NCI-H1930 (cell line): ENCODE measurements around the gene PRPF39.
A peak's percentile ranks its signal among the peaks of the same experiment; 100 is the strongest.
"Not testable (repeated sequence)": the region's sequence is repeated elsewhere in the genome, so short reads cannot be mapped to it uniquely, and the experiment has no call there.

Source experiments
- DNase-seq, 2 experiments: peaks; one replicate each; lab custom pipeline; 2025; lab: John Stamatoyannopoulos, UW

Gene PRPF39

DNA sequence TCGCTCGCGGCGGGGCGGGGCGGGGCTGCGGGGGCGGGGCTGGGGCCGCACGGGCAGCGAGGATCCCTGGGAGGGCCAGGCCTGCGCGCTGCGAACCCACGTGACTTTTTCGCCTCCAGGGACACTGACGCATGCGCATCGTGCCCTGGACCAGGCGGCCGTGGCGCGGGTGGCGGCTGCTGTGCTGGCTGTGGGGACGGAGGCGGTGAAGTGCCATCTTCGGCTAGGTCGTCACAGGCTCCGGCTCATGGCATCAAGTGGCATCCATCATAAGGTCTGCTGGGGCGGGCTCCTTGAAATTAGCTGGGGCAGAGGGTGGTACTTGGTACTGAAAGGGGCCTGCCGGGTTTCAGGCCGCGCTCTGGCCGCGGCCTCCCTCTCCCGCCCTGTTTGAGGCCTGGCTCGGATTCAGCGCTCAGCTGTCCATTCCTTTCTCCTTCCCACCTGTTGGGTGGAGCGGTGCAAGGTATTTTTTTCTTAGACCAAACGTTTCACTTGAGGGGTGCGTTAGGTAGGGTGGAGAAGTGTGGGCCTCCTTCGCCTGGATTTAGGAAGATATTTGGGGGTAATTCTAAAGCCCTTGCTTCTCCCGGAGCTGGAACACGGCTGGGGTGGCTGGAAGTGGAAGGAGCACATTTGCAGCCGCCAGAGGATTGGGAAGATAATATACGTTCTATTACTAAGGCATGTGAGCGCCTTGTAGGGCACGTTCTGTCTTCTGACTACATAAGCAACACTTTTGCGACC is at the start of gene PRPF39:
PRPF39 (plus strand) TSS at position 141 of the 747 bp plus-strand sequence. CDS start 11,124 bp downstream, outside the sequence.
- DNase-seq: peak; percentile 88 to 91

DNA sequence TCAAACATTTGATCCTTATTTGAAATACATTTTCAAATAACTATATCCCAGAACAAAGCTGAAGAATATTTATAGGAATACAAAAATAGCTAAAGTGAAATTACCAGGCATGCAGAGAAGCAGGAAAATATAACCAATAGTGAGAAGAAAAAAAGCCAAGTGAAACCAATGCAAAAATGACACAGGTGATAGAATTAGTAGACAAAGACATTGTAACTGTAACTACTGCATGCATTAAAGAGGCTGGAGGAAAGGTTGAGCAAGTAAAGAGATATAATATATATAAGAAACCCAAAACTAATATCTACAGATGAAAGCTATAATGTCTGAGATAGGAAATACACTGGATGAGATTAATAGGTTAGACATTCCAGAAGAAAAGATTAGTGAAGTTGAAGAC is 49.2 kb upstream of the PRPF39 start:
- no peak for DNase-seq

GRCh38 chr14:45038256-45038655 is 45.7 kb upstream of the PRPF39 start:
- DNase-seq: no peak

GRCh38 chr14:45038865-45039264 is 45.1 kb upstream of the PRPF39 start:
- no peak for DNase-seq

- no peak for DNase-seq
Measured at GRCh38 chr14:45039390-45039789, 44.5 kb upstream of the PRPF39 start.

GRCh38 chr14:45041641-45042040 is 42.3 kb upstream of the PRPF39 start:
- no peak for DNase-seq

GRCh38 chr14:45044638-45045037 is 39.3 kb upstream of the PRPF39 start:
- no peak for DNase-seq

DNA sequence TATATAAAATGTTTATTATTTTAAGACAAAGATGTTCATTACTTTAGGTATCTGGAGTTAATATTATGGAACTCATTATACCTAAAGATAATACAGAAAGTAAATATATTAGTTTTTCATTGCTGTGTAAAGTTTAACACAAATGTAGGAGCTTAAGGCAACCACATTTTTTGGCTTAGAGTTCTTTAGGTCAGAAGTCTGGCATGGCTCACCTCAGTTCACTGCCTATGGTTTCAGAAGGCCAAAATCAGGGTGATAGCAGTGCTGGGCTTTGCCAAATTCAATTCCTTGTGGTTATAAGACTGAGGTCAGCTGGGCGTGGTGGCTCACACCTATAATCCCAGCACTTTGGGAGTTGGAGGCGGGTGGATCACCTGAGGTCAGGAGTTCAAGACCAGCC is 35.5 kb upstream of the PRPF39 start:
- no peak for DNase-seq

- no peak for DNase-seq
Measured at GRCh38 chr14:45051180-45051579, 32.7 kb upstream of the PRPF39 start.

DNA sequence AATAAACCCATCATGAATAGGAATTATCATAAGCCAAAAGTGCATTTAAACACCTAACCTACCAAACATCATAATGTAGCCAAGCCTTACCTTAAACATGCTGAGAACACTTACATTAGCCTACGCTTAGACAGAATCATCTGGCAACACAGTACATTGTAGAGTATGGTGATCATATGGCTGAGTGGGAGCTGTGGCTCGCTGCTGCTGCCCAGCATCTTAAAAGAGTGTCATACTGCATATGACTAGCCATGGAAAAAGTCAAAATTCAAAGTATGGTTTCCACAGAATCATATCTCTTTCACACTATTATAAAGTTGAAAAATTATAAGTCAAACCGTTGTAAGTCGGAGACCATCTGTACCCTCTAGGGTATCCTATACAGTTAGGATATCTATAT is 32.0 kb upstream of the PRPF39 start:
- no peak for DNase-seq

DNA sequence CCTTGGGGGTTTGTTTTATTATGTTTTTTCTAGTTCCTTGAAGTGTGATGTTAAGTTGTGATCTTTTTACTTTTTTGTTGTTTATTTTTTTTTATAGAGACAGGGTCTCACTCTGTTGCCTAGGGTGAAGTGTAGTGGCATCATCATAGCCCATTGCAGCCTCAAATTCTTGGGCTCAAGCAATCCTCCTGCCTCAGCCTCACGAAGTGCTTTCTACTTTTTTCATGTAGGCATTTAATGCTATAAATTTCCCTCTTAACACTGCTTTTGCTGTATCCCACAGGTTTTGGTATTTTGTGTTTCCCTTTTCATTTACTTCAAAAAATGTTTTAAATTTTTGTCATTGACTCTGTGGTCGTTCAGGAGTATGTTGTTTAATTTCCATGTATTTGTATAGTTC is 26.6 kb upstream of the PRPF39 start:
- DNase-seq: no peak

DNA sequence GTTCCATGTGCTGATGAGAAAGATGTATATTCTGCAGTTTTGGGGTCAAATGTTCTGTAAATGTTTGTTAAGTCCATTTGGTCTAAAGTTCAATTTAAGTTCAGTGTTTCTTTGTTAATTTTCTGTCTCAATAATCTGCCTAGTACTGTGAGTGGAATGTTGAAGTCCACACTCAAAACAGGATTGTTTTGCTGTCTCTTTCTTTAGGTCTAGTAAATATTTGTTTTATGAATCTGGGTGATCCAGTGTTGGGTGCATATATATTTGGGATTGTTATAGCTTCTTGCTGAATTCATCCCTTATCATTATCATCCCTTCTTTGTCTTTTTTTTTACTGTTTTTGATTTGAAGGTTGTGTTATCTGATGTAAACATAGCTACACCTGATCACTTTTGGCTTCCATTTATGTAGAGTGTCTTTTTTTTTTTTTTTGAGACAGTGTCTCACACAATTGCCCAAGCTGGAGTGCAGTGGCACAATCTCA is 26.0 kb upstream of the PRPF39 start:
- no peak for DNase-seq

DNA sequence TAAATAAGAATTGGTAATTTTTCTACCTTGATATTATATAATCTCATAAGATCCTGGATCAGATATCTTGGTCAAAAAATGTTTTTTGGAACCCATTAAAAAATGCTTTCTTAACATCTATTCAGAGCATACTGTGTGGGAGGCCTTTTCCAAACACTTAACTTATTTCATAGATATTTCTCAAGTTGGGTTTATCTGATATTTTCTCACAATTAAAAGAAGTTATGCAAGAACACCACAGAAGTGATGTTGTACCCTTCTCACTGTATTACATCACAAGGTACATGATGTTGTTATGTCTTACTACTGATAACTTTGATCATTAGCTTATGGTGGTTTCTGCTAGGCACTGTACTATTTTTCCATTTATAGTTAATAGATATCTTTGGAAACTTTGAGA is 23.4 kb upstream of the PRPF39 start:
- no peak for DNase-seq

GRCh38 chr14:45065540-45065939 is 18.4 kb upstream of the PRPF39 start:
- no peak for DNase-seq

DNA sequence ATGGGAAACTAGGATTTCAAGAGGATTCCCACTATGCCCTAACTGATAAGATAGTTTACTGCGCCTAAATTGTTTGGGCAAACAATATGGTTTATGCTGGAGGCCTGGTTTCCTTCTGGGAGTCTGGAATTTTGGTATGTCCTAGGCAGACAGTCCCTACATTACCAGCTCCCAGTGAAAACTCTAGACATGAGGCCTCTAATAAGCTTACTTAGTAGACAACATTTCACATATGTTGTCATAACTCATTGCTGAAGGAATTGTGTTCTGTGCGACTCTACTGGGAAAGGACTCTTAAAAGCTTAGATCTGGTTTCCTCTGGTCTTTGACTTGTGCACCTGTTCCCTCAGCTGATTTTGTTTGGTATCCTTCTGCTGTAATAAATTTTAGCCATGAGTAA is 18.0 kb upstream of the PRPF39 start:
- no peak for DNase-seq

GRCh38 chr14:45066667-45067066 is 17.2 kb upstream of the PRPF39 start:
- no peak for DNase-seq

DNA sequence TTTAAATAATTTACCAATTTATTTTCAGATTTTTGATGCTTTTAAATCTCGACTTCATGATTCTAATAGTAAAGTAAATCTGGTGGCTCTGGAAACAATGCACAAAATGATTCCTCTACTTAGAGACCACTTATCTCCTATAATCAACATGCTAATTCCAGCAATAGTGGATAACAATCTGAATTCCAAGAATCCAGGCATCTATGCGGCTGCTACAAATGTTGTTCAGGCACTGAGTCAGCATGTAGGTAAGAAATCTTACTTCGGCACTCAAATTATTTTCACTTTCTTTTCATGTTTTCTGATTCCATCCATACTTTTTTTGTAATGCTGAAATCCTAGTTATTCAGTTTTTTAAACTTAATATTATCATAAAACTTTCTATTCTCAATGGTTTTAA is 15.5 kb upstream of the PRPF39 start:
- no peak for DNase-seq

GRCh38 chr14:45070215-45070614 is 13.7 kb upstream of the PRPF39 start:
- no peak for DNase-seq

- no peak for DNase-seq
Measured at GRCh38 chr14:45072126-45072525, 11.8 kb upstream of the PRPF39 start.

DNA sequence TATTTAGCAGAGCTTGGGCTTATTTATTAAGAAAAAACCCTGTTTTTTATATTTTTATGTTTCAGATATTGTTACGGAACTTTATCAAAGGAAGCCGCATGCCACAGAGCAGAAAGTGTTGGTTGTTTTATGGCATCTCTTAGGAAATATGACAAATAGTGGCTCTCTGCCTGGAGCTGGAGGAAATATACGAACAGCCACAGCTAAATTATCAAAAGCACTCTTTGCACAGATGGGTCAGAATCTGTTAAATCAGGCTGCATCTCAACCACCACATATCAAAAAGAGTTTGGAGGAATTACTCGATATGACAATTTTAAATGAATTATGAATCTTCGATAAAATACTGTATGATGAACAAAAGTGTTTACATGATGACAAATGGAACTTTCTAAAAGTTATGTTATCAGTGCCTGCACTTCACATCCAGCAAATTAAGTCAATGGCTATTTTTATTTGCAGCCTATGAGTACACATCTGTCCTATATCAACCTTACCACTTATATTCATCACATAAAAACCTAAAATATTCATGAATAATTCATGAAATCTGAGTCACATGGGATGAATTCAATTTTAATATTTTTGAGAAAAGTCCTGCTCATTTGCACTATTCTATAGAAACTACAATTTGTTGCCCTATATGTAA is 10.6 kb upstream of the PRPF39 start:
- DNase-seq: no peak

- DNase-seq: no peak
Measured at GRCh38 chr14:45078323-45078722, 5.6 kb upstream of the PRPF39 start.

GRCh38 chr14:45080416-45080968 is 3.4 kb upstream of the PRPF39 start:
- not testable (repeated sequence) for DNase-seq

GRCh38 chr14:45081096-45081495 is 2.8 kb upstream of the PRPF39 start:
- DNase-seq: not testable (repeated sequence)
